Measurements from ENCODE around the gene USHBP1.
A peak's percentile ranks its signal among the peaks of the same experiment; 100 is the strongest.

DNA sequence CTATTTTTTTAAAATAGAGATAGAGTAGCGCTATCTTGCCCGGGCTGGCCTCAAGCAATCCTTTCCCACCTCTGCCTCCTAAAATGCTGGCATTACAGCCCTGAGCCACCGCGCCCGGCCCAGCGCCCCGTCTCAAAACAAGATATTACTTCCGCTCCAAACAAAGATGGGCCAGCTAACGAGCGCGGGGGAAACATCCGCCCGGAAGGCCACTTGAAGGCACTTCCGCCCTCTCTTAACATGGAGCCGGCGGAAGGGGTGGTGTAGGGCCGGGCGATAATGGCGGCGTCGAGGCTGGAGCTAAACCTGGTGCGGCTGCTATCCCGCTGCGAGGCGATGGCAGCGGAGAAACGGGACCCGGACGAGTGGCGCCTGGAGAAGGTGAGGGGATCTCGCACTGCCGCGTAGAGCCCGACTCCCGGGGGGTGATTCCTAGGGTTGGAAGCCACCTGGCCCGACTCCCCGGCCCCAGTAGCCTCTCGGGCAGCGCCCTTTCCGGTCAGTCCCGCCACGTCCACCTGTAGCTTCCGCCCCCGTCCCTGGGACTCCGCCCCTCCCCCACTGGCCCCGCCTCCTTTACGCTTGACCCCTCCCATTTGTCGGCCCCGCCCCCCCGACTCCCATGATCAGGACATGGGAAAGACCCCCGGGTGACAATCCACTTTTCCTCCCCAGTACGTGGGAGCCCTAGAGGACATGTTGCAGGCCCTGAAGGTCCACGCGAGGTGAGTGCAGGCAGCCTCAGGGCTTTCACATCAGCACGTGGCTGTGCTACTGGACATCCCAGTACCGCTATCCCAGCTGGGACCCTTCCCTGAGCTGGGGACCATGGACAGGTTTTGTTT, 49.2 kb downstream of the USHBP1 start, which contains the start of gene USE1:
- TF ChIP-seq, protein P1, sequence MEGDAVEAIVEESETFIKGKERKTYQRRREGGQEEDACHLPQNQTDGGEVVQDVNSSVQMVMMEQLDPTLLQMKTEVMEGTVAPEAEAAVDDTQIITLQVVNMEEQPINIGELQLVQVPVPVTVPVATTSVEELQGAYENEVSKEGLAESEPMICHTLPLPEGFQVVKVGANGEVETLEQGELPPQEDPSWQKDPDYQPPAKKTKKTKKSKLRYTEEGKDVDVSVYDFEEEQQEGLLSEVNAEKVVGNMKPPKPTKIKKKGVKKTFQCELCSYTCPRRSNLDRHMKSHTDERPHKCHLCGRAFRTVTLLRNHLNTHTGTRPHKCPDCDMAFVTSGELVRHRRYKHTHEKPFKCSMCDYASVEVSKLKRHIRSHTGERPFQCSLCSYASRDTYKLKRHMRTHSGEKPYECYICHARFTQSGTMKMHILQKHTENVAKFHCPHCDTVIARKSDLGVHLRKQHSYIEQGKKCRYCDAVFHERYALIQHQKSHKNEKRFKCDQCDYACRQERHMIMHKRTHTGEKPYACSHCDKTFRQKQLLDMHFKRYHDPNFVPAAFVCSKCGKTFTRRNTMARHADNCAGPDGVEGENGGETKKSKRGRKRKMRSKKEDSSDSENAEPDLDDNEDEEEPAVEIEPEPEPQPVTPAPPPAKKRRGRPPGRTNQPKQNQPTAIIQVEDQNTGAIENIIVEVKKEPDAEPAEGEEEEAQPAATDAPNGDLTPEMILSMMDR (IDR thresholded peaks at IDR 0.05) = no peak
- TF ChIP-seq POLR2A (IDR thresholded peaks at IDR 0.05) = no peak
- TF ChIP-seq POLR2AphosphoS5 (IDR thresholded peaks at IDR 0.05; ENCODE audit: insufficient read depth in 1 of 2, low read depth in 1 of 2) = peak; percentile 89 to 96

All from vagina (tissue), 2 donors.